SK-N-SH (cell line): ENCODE results near the gene C1QL1.

ENCODE experiments used
- TF ChIP-seq, protein P1 (sequence below): fragments of 200-600 bp; sonication (generic); IDR thresholded peaks from 2 replicates; pipeline ENCODE4 v1.6.1; 2017; ENCODE audit warnings: antibody characterized with exemption, mild to moderate bottlenecking, moderate library complexity
- TF ChIP-seq, protein P2 (sequence below): IDR thresholded peaks from 2 replicates; pipeline ENCODE4 v1.6.1; 2012; ENCODE audit warnings: mild to moderate bottlenecking, low read depth, low read length, moderate library complexity

DNA sequence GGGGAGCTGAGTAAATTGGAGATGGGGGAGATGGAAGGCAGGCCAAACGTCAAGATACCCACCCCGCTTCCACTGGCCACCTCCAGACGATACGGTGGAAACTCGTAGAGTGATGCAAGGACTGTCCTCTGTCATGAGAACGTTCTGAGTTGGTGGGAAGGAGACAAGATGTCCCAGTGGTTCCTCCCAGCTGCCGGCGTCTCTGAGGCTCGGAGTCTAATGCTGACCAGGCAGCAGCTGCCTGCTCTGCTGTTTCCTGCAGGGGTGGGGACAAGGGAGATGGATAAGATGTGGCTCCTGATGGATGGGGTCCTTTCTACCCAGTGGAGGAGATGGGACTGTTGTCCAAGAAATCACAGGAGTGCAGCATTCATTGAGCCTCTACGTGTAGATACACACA lies 28.2 kb upstream of the C1QL1 start:
- TF ChIP-seq, protein P1, sequence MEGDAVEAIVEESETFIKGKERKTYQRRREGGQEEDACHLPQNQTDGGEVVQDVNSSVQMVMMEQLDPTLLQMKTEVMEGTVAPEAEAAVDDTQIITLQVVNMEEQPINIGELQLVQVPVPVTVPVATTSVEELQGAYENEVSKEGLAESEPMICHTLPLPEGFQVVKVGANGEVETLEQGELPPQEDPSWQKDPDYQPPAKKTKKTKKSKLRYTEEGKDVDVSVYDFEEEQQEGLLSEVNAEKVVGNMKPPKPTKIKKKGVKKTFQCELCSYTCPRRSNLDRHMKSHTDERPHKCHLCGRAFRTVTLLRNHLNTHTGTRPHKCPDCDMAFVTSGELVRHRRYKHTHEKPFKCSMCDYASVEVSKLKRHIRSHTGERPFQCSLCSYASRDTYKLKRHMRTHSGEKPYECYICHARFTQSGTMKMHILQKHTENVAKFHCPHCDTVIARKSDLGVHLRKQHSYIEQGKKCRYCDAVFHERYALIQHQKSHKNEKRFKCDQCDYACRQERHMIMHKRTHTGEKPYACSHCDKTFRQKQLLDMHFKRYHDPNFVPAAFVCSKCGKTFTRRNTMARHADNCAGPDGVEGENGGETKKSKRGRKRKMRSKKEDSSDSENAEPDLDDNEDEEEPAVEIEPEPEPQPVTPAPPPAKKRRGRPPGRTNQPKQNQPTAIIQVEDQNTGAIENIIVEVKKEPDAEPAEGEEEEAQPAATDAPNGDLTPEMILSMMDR: no peak
- TF ChIP-seq, protein P2, sequence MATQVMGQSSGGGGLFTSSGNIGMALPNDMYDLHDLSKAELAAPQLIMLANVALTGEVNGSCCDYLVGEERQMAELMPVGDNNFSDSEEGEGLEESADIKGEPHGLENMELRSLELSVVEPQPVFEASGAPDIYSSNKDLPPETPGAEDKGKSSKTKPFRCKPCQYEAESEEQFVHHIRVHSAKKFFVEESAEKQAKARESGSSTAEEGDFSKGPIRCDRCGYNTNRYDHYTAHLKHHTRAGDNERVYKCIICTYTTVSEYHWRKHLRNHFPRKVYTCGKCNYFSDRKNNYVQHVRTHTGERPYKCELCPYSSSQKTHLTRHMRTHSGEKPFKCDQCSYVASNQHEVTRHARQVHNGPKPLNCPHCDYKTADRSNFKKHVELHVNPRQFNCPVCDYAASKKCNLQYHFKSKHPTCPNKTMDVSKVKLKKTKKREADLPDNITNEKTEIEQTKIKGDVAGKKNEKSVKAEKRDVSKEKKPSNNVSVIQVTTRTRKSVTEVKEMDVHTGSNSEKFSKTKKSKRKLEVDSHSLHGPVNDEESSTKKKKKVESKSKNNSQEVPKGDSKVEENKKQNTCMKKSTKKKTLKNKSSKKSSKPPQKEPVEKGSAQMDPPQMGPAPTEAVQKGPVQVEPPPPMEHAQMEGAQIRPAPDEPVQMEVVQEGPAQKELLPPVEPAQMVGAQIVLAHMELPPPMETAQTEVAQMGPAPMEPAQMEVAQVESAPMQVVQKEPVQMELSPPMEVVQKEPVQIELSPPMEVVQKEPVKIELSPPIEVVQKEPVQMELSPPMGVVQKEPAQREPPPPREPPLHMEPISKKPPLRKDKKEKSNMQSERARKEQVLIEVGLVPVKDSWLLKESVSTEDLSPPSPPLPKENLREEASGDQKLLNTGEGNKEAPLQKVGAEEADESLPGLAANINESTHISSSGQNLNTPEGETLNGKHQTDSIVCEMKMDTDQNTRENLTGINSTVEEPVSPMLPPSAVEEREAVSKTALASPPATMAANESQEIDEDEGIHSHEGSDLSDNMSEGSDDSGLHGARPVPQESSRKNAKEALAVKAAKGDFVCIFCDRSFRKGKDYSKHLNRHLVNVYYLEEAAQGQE: no peak
